ENCODE results near the gene CFAP46. TPM values are rescaled to one million over a fixed set of nuclear protein-coding genes. Genes with fewer than 3 reads are reported as not detected.

Gene CFAP46
- total and polyA plus RNA-seq, 4 donors: 3.1 to 18.8 (median 7.1) TPM

- whole genome bisulfite sequencing, 2 donors: 86 to 92% methylated on average over 46 of the region's 46 CpGs
These were observed 47.4 kb upstream of the CFAP46 start for GRCh38 chr10:132989476-132990415.

GRCh38 chr10:132988988-132989387 lies 46.6 kb upstream of the CFAP46 start:
- Histone ChIP-seq H3K27me3 (ENCODE audit: control insufficient read depth in 3 of 3, insufficient read depth in 3 of 3, low read length in 2 of 3) (peaks cover 0 to 9% (median 3%) of the 10 kb centered on the region in 3 donors), H3K27ac (ENCODE audit: low read depth in 1 of 2, low read length in 1 of 2) (no peak overlapping the region), H3K36me3 (ENCODE audit: control insufficient read depth in 4 of 4, insufficient read depth in 4 of 4, low read length in 4 of 4) (no peaks in the 10 kb centered on the region), H3K9ac (ENCODE audit: insufficient read depth in 1 of 2, low read length in 2 of 2) (no peak overlapping the region), H3K4me1 (ENCODE audit: control insufficient read depth in 5 of 5, insufficient read depth in 5 of 5, low read length in 5 of 5) (peaks cover 0 to 8% (median 0%) of the 10 kb centered on the region in 5 donors), H3K4me3 (no peak overlapping the region), H3K9me3 (ENCODE audit: control insufficient read depth in 4 of 4, insufficient read depth in 3 of 4, low read length in 3 of 4) (peaks cover 0 to 3% (median 0%) of the 10 kb centered on the region in 4 donors)
- ATAC-seq (ENCODE audit: insufficient read depth, low FRiP score) (no peak), DNase-seq (no peak)
- TF ChIP-seq CTCF (IDR thresholded peaks at IDR 0.05; ENCODE audit: control extremely low read depth, extremely low read depth): no peak
- 84 to 90% methylated on average over 7 to 8 of the region's 8 CpGs for WGBS, 2 donors

More at GRCh38 chr10:132989476-132990415, 47.4 kb upstream of the CFAP46 start:
- no peak overlapping the region for H3K9ac ChIP-seq (ENCODE audit: insufficient read depth in 1 of 2, low read length in 2 of 2)
- ATAC-seq (ENCODE audit: insufficient read depth, low FRiP score): no peak
- no peaks in the 10 kb centered on the region for H3K9me3 ChIP-seq (ENCODE audit: control insufficient read depth in 4 of 4, insufficient read depth in 3 of 4, low read length in 3 of 4)
- H3K36me3 ChIP-seq (ENCODE audit: control insufficient read depth in 4 of 4, insufficient read depth in 4 of 4, low read length in 4 of 4): no peaks in the 10 kb centered on the region
- DNase-seq: no peak
- H3K27me3 ChIP-seq (ENCODE audit: control insufficient read depth in 3 of 3, insufficient read depth in 3 of 3, low read length in 2 of 3): peaks cover 0 to 8% (median 3%) of the 10 kb centered on the region in 3 donors
- TF ChIP-seq CTCF (IDR thresholded peaks at IDR 0.05; ENCODE audit: control extremely low read depth, extremely low read depth): no peak
- H3K4me3 ChIP-seq: no peak overlapping the region
- H3K4me1 ChIP-seq (ENCODE audit: control insufficient read depth in 5 of 5, insufficient read depth in 5 of 5, low read length in 5 of 5): peaks cover 0 to 10% (median 0%) of the 10 kb centered on the region in 5 donors
- H3K27ac ChIP-seq (ENCODE audit: low read depth in 1 of 2, low read length in 1 of 2): no peak overlapping the region

GRCh38 chr10:132987671-132988571 lies 45.6 kb upstream of the CFAP46 start:
- no peaks in the 10 kb centered on the region for H3K36me3 ChIP-seq (ENCODE audit: control insufficient read depth in 4 of 4, insufficient read depth in 4 of 4, low read length in 4 of 4)
- TF ChIP-seq CTCF (IDR thresholded peaks at IDR 0.05; ENCODE audit: control extremely low read depth, extremely low read depth): no peak
- H3K9me3 ChIP-seq (ENCODE audit: control insufficient read depth in 4 of 4, insufficient read depth in 3 of 4, low read length in 3 of 4): peaks cover 0 to 3% (median 0%) of the 10 kb centered on the region in 4 donors
- no peak overlapping the region for H3K27ac ChIP-seq (ENCODE audit: low read depth in 1 of 2, low read length in 1 of 2)
- 68 to 80% methylated on average over 28 to 29 of the region's 29 CpGs for WGBS, 2 donors
- H3K27me3 ChIP-seq (ENCODE audit: control insufficient read depth in 3 of 3, insufficient read depth in 3 of 3, low read length in 2 of 3): peaks cover 0 to 9% (median 3%) of the 10 kb centered on the region in 3 donors
- DNase-seq: peak; percentile 64 to 84 (median 76)
- peaks cover 0 to 8% (median 0%) of the 10 kb centered on the region in 5 donors for H3K4me1 ChIP-seq (ENCODE audit: control insufficient read depth in 5 of 5, insufficient read depth in 5 of 5, low read length in 5 of 5)
- H3K4me3 ChIP-seq: no peak overlapping the region
- H3K9ac ChIP-seq (ENCODE audit: insufficient read depth in 1 of 2, low read length in 2 of 2): no peak overlapping the region
- ATAC-seq (ENCODE audit: insufficient read depth, low FRiP score): no peak

Data from lung (tissue), 12 donors.